Caco-2 (cell line): ENCODE results near the gene RPRML. TPM values are rescaled to one million over a fixed set of nuclear protein-coding genes. Genes with fewer than 3 reads are reported as not detected.

Experiments
- BruUV-seq: library from RNA; stranded (reverse); fragments of 400-500 nt; replicated peaks from 2 replicates; lab custom pipeline; 2021; lab: Mats Ljungman, UMichigan
- CTCF ChIA-PET: fragments of 300-600 bp; sonication (Branson Sonifier 250); formaldehyde crosslinking; loops from one replicate; lab custom pipeline; 2022; ENCODE audit warnings: antibody characterized with exemption; lab: Charles Lee
- POLR2A ChIA-PET: fragments of 300-600 bp; sonication (Branson Sonifier 250); formaldehyde crosslinking; loops from one replicate; lab custom pipeline; 2022; ENCODE audit warnings: antibody characterized with exemption; lab: Charles Lee
- DNase-seq, 2 experiments: peaks; one replicate each; pipeline versions ENCODE4 v3.0.0 to v3.0.0-alpha.2; 2020 to 2022
- H3K27me3 ChIP-seq: replicated peaks from 2 replicates; pipeline ENCODE4 v1.6.0; 2011; ENCODE audit warnings: low read length; ENCODE audit not compliant: control insufficient read depth, insufficient read depth
- H3K36me3 ChIP-seq: 2 replicates; pipeline ENCODE4 v1.5.1; 2011; ENCODE audit warnings: low read length; ENCODE audit not compliant: control insufficient read depth, insufficient read depth
- H3K4me1 ChIP-seq: fragments of 250-450 bp; sonication (Bioruptor Pico); 2 replicates; pipeline ENCODE4 v1.5.1; 2020; ENCODE audit warnings: mild to moderate bottlenecking
- H3K4me3 ChIP-seq: 2 replicates; pipeline ENCODE4 v1.5.1; 2011; ENCODE audit warnings: low read depth, mild to moderate bottlenecking, control low read depth, low read length
- H3K9me3 ChIP-seq: fragments of 250-450 bp; sonication (Bioruptor Pico); 2 replicates; pipeline ENCODE4 v1.5.1; 2020; ENCODE audit warnings: mild to moderate bottlenecking, moderate library complexity
- H3K27ac Mint-ChIP-seq: one replicate; pipeline ENCODE4 v1.8.0; 2022; ENCODE audit warnings: mixed read lengths; ENCODE audit not compliant: unreplicated experiment
- H3K27me3 Mint-ChIP-seq: one replicate; pipeline ENCODE4 v1.8.0; 2022; ENCODE audit warnings: mixed read lengths; ENCODE audit not compliant: insufficient read depth, unreplicated experiment
- H3K36me3 Mint-ChIP-seq: one replicate; pipeline ENCODE4 v1.8.0; 2022; ENCODE audit warnings: mild to moderate bottlenecking, mixed read lengths; ENCODE audit not compliant: insufficient read depth, unreplicated experiment
- H3K4me1 Mint-ChIP-seq: one replicate; pipeline ENCODE4 v1.8.0; 2022; ENCODE audit warnings: low read depth, mixed read lengths; ENCODE audit not compliant: unreplicated experiment
- H3K4me3 Mint-ChIP-seq: one replicate; pipeline ENCODE4 v1.8.0; 2022; ENCODE audit warnings: mild to moderate bottlenecking, moderate library complexity, mixed read lengths; ENCODE audit not compliant: unreplicated experiment
- H3K9me3 Mint-ChIP-seq: one replicate; pipeline ENCODE4 v1.8.0; 2022; ENCODE audit warnings: mixed read lengths; ENCODE audit not compliant: unreplicated experiment
- intact Hi-C: fragments of 100-400 bp; cut with micrococcal nuclease; formaldehyde crosslinking; loops from one replicate; pipeline ENCODE4 v1.10.0; 2022; ENCODE audit not compliant: unreplicated experiment
- total RNA-seq: library from RNA; stranded (reverse); gene quantifications from 2 replicates; pipeline ENCODE4 v1.2.3, GENCODE V29; 2022
- TF ChIP-seq, protein P1 (sequence below), 2 experiments: fragments of 200-600 bp in 1 of 2; IDR thresholded peaks; 1 replicate in 1 of 2; 2 replicates in 1 of 2; pipeline versions ENCODE4 v1.5.1 to v1.8.0; 2011 to 2022; ENCODE audit warnings: antibody characterized with exemption in 1 of 2, control low read depth in 1 of 2, inconsistent platforms in 1 of 2, low read depth in 1 of 2, low read length in 1 of 2, mild to moderate bottlenecking in 1 of 2, moderate library complexity in 1 of 2; ENCODE audit not compliant: insufficient read depth in 1 of 2, severe bottlenecking in 1 of 2, unreplicated experiment in 1 of 2

The RPRML gene
- total RNA-seq, 1 experiment from 2014 or later, result not detected

DNA sequence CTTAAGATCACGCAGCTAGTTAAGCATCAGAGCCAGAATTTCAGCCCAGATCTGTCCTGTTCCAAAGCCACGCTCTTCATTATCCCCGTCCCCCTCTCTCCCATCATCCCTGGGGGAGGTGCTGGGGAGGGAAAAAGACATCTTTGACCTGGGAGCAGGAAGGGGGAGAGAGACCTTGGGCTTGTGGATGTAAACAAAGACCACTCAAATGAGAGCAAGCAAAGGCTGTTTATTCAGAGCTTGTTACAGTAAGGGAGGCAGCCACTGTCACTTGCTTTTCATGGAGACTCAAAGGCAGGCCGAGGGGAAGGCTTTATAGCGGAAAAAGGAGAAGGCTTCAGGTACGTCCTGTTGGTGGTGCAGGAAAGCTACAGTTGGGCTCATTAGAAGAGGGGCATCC, 3.5 kb upstream of the RPRML start:
- H3K27me3 Mint-ChIP-seq, result peaks cover 23% of the 10 kb centered on the region
- no peaks in the 10 kb centered on the region for H3K4me1 Mint-ChIP-seq
- no peaks in the 10 kb centered on the region for H3K9me3 ChIP-seq
- no peaks in the 10 kb centered on the region for H3K9me3 Mint-ChIP-seq
- ChIA-PET CTCF (no interaction called here), POLR2A (no interaction called here)
- no TSS peak for BruUV-seq
- H3K27me3 ChIP-seq, result peaks cover 4% of the 10 kb centered on the region
- H3K36me3 ChIP-seq, result no peaks in the 10 kb centered on the region
- peaks cover 8% of the 10 kb centered on the region; the same call in 1 of the 2 replicates for H3K4me1 ChIP-seq
- H3K4me3 ChIP-seq, result no peak overlapping the region
- intact Hi-C loops, result no loop called here
- no peak overlapping the region for H3K27ac Mint-ChIP-seq
- no peaks in the 10 kb centered on the region for H3K36me3 Mint-ChIP-seq
- H3K4me3 Mint-ChIP-seq, result no peak overlapping the region
- DNase-seq, result no peak
- TF ChIP-seq, protein P1, sequence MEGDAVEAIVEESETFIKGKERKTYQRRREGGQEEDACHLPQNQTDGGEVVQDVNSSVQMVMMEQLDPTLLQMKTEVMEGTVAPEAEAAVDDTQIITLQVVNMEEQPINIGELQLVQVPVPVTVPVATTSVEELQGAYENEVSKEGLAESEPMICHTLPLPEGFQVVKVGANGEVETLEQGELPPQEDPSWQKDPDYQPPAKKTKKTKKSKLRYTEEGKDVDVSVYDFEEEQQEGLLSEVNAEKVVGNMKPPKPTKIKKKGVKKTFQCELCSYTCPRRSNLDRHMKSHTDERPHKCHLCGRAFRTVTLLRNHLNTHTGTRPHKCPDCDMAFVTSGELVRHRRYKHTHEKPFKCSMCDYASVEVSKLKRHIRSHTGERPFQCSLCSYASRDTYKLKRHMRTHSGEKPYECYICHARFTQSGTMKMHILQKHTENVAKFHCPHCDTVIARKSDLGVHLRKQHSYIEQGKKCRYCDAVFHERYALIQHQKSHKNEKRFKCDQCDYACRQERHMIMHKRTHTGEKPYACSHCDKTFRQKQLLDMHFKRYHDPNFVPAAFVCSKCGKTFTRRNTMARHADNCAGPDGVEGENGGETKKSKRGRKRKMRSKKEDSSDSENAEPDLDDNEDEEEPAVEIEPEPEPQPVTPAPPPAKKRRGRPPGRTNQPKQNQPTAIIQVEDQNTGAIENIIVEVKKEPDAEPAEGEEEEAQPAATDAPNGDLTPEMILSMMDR (IDR thresholded peaks at IDR 0.05; ENCODE audit: insufficient read depth in 1 of 2, low read depth in 1 of 2, low read length in 1 of 2, severe bottlenecking in 1 of 2, unreplicated experiment in 1 of 2), result no peak

DNA sequence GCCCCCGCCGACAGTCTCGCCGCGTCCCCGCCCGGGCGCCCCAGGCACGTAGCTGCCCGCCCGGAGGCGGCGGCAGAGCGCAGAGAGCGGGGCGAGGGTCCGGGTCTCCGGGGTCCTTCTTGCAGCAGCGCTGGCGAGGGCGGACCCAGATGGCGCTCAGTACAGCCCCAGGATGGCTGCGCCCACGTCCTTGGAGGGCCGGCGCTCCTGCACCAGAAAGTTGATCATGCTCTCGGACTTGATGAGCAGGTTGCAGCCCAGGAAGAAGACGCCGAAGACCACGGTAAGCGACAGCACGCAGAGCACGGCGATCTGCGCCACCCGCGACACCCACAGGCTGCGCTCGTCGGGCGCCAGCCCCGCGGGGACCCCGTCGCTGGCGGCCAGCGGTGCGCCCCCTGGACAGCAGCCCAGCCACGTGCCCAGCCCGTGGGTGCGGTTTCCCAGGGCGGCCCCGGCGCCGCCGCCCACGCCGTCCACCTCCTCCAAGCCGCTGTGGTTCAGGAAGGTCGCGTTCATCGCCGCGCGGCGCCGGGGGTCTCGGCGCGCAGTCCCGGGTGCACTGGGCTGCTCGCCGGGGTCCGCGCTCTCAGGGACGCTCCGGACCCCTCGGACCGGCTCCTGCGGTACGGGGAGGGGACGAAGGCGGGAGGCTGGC, 435 bp downstream of the RPRML start:
- TF ChIP-seq, protein P1 (IDR thresholded peaks at IDR 0.05; ENCODE audit: insufficient read depth in 1 of 2, low read depth in 1 of 2, low read length in 1 of 2, severe bottlenecking in 1 of 2, unreplicated experiment in 1 of 2), result no peak
- Mint-ChIP-seq H3K36me3 (no peaks in the 10 kb centered on the region), H3K4me3 (peak overlapping the region; percentile 2), H3K9me3 (no peaks in the 10 kb centered on the region), H3K4me1 (peaks cover 6% of the 10 kb centered on the region), H3K27ac (no peak overlapping the region), H3K27me3 (peaks cover 29% of the 10 kb centered on the region)
- no TSS peak for BruUV-seq
- H3K4me3 ChIP-seq, result peak overlapping the region; percentile 46
- DNase-seq, result peak in 1 of 2 experiments; percentile 10
- ChIA-PET POLR2A (no interaction called here), CTCF (interaction anchor here (0.6 kb wide), 1 partner anchor 8 kb away, joined by 3 read pairs; no protein-coding TSS in a partner anchor)
- intact Hi-C loops, result no loop called here
- H3K9me3 ChIP-seq, result no peaks in the 10 kb centered on the region
- peaks cover 8% of the 10 kb centered on the region; the same call in 1 of the 2 replicates for H3K4me1 ChIP-seq
- no peaks in the 10 kb centered on the region for H3K36me3 ChIP-seq
- peaks cover 6% of the 10 kb centered on the region for H3K27me3 ChIP-seq

DNA sequence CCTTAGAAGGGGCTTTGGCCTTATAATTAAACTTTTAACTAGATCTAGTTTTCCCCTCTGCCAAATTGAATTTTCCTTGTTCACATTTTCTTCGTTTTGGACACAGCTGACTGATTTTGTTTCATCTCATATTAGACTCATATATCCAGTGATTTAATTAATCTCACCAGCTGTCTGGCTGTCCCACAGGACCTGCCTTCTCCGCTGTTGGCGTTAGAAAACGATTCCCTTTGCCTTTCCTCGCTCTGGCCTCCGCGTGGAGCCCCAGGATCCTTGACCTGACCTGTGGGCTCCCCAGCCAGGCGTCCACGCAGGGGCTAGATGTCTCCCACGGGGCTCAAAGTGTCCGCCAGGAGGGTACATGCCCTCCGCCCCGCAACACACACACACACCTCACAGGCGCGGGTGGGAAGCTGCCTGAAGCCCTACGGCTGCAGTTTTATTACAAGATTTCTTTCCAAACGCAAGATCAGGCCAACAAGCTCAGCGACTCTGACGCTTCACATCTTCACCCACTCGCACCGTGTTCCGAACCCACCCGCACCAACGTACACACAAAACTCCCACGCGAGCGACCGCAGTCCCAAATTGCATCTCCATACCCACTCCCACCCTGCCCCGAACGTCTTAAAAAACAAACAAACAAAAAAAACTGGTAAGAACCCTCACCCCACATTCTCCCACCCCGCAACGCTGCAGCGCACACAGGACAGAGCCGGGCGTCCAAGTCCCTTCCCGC, 1.1 kb downstream of the RPRML start:
- no peaks in the 10 kb centered on the region for H3K36me3 ChIP-seq
- DNase-seq, result no peak
- TF ChIP-seq, protein P1 (IDR thresholded peaks at IDR 0.05; ENCODE audit: insufficient read depth in 1 of 2, low read depth in 1 of 2, low read length in 1 of 2, severe bottlenecking in 1 of 2, unreplicated experiment in 1 of 2), result no peak
- ChIA-PET CTCF (interaction anchor here (1.0 kb wide), 1 partner anchor 35 kb away, joined by 3 read pairs; no protein-coding TSS in a partner anchor), POLR2A (interaction anchor here (0.6 kb wide), 1 partner anchor 9 kb away, joined by 4 read pairs; no protein-coding TSS in a partner anchor)
- Mint-ChIP-seq H3K27me3 (peaks cover 33% of the 10 kb centered on the region), H3K36me3 (no peaks in the 10 kb centered on the region), H3K27ac (no peak overlapping the region), H3K4me1 (peaks cover 6% of the 10 kb centered on the region), H3K4me3 (peak overlapping the region; percentile 2), H3K9me3 (no peaks in the 10 kb centered on the region)
- peaks cover 6% of the 10 kb centered on the region for H3K27me3 ChIP-seq
- H3K4me3 ChIP-seq, result peak overlapping the region; percentile 46
- no TSS peak for BruUV-seq
- H3K4me1 ChIP-seq, result peaks cover 8% of the 10 kb centered on the region; the same call in 1 of the 2 replicates
- intact Hi-C loops, result no loop called here
- H3K9me3 ChIP-seq, result no peaks in the 10 kb centered on the region
